Measurements from ENCODE around the gene TLR4. TPM values are rescaled to one million over a fixed set of nuclear protein-coding genes. Genes with fewer than 3 reads are reported as not detected.

The TLR4 gene
- total and polyA plus RNA-seq, 12 donors = 5.5 to 65.2 (median 35.7) TPM

DNA sequence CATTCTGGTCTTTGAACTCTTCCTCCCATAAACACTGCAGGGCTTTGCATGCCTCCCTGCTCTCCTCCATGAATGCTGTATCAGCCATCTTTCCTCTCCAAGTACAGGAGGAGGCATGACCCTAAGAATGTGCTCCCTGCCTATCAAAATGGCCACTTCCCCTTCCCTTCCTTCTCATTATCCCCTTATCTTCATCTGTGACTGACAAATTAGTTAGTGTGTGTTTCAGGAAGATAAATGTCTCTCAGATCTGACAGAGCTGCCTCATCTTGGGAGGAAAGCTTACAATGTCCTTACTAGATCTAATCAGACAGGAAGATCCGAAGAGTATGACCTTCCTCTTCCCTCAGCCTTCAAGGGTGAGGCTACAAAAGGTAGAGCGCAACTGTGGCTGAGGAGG is 46.2 kb downstream of the TLR4 start:
- intact Hi-C loops (cut with DNase I) = no loop called here
- WGBS, 4 donors = 34 to 53% (median 46%) methylated on average over 2 of the region's 2 CpGs
- Histone ChIP-seq H3K9me3 (replicated peaks in 1 of 3) (no peaks in the 10 kb centered on the region), H3K36me3 (replicated peaks in 1 of 2) (no peaks in the 10 kb centered on the region), H3K27ac (no peak overlapping the region), H3K4me3 (no peak overlapping the region), H3K27me3 (no peaks in the 10 kb centered on the region), H3K4me1 (replicated peaks in 1 of 2) (no peaks in the 10 kb centered on the region)
- TF ChIP-seq POLR2A (IDR thresholded peaks at IDR 0.05) = no peak
- TF ChIP-seq, protein P1, sequence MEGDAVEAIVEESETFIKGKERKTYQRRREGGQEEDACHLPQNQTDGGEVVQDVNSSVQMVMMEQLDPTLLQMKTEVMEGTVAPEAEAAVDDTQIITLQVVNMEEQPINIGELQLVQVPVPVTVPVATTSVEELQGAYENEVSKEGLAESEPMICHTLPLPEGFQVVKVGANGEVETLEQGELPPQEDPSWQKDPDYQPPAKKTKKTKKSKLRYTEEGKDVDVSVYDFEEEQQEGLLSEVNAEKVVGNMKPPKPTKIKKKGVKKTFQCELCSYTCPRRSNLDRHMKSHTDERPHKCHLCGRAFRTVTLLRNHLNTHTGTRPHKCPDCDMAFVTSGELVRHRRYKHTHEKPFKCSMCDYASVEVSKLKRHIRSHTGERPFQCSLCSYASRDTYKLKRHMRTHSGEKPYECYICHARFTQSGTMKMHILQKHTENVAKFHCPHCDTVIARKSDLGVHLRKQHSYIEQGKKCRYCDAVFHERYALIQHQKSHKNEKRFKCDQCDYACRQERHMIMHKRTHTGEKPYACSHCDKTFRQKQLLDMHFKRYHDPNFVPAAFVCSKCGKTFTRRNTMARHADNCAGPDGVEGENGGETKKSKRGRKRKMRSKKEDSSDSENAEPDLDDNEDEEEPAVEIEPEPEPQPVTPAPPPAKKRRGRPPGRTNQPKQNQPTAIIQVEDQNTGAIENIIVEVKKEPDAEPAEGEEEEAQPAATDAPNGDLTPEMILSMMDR (IDR thresholded peaks at IDR 0.05) = no peak
- no peak for DNase-seq

DNA sequence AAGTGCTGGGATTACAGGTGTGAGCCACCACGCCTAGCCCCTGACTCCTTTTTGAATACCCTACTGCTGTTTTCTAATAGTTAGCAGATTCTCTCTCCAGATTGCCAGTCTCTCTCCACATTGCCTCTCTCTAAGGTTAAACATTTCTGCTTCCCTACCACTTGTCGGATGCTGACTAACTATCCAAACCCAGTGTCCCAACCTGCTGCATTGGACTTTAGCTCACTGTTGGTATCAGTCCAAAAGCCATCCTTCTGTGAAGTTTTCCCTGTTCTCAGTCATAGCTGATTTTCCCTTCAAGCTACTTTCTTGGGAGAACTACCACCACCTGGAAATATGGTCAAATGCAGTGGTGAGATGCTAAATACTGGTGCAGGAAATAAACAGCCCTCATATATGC is 48.7 kb downstream of the TLR4 start:
- H3K36me3 ChIP-seq (replicated peaks in 1 of 2) = no peaks in the 10 kb centered on the region
- H3K27me3 ChIP-seq = no peaks in the 10 kb centered on the region
- H3K4me3 ChIP-seq = no peak overlapping the region
- H3K9me3 ChIP-seq (replicated peaks in 1 of 3) = no peaks in the 10 kb centered on the region
- H3K4me1 ChIP-seq (replicated peaks in 1 of 2) = no peaks in the 10 kb centered on the region
- intact Hi-C loops (cut with DNase I) = no loop called here
- H3K27ac ChIP-seq = no peak overlapping the region
- WGBS, 4 donors = 82 to 94% (median 91%) methylated on average over 2 of the region's 2 CpGs
- no peak for DNase-seq
- no peak for TF ChIP-seq POLR2A (IDR thresholded peaks at IDR 0.05)
- TF ChIP-seq, protein P1 (IDR thresholded peaks at IDR 0.05) = no peak

DNA sequence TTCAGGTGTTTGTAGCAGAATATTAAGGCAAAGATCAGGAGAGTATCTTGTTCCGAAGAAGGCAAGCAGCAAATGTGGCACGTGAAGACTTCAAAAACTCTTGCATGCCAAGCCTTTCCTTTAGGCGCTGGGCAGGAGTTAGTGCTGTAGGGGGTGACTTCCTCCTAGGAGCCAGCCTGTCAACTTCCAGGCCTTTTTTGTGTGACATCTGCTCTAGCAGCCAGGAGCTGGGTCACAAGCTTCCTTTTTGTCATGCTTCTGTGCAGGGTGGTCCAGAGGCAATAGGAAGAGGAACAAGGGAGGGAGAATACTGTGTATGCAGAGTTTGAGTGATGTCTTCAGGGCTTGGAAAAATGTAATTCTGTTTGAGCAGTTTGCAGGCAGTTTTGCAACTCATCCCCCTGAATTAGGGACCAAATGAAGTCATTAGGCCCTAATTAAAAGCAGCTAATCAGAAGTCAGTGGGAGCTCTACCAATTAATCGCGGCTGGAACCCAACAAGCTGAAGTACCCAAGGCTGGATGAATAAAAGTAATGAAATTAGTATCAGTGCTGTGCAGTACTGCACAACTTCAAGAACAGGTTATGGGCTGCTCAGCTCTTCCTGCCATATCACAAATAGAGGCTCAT is 53.5 kb downstream of the TLR4 start:
- WGBS, 4 donors = 69 to 82% (median 71%) methylated on average over 4 to 5 of the region's 5 CpGs
- no peaks in the 10 kb centered on the region for H3K36me3 ChIP-seq (replicated peaks in 1 of 2)
- no peaks in the 10 kb centered on the region for H3K27me3 ChIP-seq
- no peak overlapping the region for H3K27ac ChIP-seq
- no peak for TF ChIP-seq POLR2A (IDR thresholded peaks at IDR 0.05)
- TF ChIP-seq, protein P1 (IDR thresholded peaks at IDR 0.05) = no peak
- H3K4me3 ChIP-seq = no peak overlapping the region
- H3K9me3 ChIP-seq (replicated peaks in 1 of 3) = no peaks in the 10 kb centered on the region
- no peak for DNase-seq
- intact Hi-C loops (cut with DNase I) = no loop called here
- H3K4me1 ChIP-seq (replicated peaks in 1 of 2) = no peaks in the 10 kb centered on the region

DNA sequence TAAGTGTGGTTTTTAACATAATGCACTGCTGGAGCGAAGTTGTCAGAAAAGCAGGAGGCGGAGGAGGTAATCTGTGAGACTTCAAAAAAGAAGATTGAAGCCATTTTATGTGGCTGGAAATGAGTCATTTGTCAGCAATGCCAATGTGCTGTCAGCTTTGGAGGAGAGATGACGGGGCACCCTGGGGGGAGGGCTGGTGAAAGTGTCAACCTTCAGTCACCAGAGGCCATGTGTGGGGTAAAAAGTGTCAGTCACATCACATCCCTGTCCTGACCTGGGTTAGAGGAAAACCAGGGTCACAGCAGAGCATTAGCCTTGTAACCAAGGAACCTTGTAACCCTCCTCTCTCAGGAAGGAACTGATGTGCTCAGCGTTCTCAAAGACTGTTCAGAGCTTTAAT is 59.1 kb downstream of the TLR4 start:
- Histone ChIP-seq H3K27me3 (no peaks in the 10 kb centered on the region), H3K4me1 (replicated peaks in 1 of 2) (no peaks in the 10 kb centered on the region), H3K27ac (no peak overlapping the region), H3K36me3 (replicated peaks in 1 of 2) (no peaks in the 10 kb centered on the region), H3K9me3 (replicated peaks in 1 of 3) (no peaks in the 10 kb centered on the region), H3K4me3 (no peak overlapping the region)
- WGBS, 4 donors = 56 to 63% (median 61%) methylated on average over 4 of the region's 4 CpGs
- DNase-seq = peak in 1 of 7 donors; percentile 11
- intact Hi-C loops (cut with DNase I) = no loop called here
- TF ChIP-seq POLR2A (IDR thresholded peaks at IDR 0.05) = no peak
- TF ChIP-seq, protein P1 (IDR thresholded peaks at IDR 0.05) = no peak
